HL-60 (cell line): Measurements from ENCODE around the gene STX4.

ENCODE experiments used
- DNase-seq, 2 experiments: peaks; one replicate each; pipeline ENCODE4 v3.0.0-alpha.2; 2010 to 2020; ENCODE audit warnings: low read depth in 1 of 2, low spot score in 1 of 2
- H3K27ac ChIP-seq: fragments of 250-450 bp; sonication (Bioruptor Pico); replicated peaks from 2 replicates; pipeline ENCODE4 v1.5.1; 2020; ENCODE audit warnings: mild to moderate bottlenecking, moderate library complexity
- H3K27me3 ChIP-seq: fragments of 250-450 bp; sonication (Bioruptor Pico); 2 replicates; pipeline ENCODE4 v1.5.1; 2021; ENCODE audit warnings: mild to moderate bottlenecking, moderate library complexity; ENCODE audit not compliant: insufficient read depth, poor library complexity, severe bottlenecking
- H3K4me3 ChIP-seq: replicated peaks from 2 replicates; pipeline ENCODE4 v1.5.1; 2011; ENCODE audit warnings: mild to moderate bottlenecking, control low read depth, low read length; ENCODE audit not compliant: insufficient read depth
- GABPA ChIP-seq: IDR thresholded peaks from 2 replicates; pipeline ENCODE4 v1.6.1; 2012; ENCODE audit warnings: low read depth
- POLR2AphosphoS5 ChIP-seq: IDR thresholded peaks from 2 replicates; pipeline ENCODE4 v1.6.1; 2012; ENCODE audit warnings: low read depth
- SPI1 ChIP-seq: IDR thresholded peaks from 2 replicates; pipeline ENCODE4 v1.6.1; 2012; ENCODE audit warnings: low read depth, mild to moderate bottlenecking, borderline replicate concordance
- TF ChIP-seq, protein P1 (sequence below): IDR thresholded peaks from 2 replicates; pipeline ENCODE4 v1.6.1; 2012; ENCODE audit warnings: low read depth; ENCODE audit not compliant: insufficient replicate concordance
- TF ChIP-seq, protein P2 (sequence below): IDR thresholded peaks from one replicate; pipeline ENCODE4 v1.5.1; 2011; ENCODE audit warnings: low read length, control low read depth, inconsistent platforms; ENCODE audit not compliant: insufficient read depth

The STX4 gene

DNA sequence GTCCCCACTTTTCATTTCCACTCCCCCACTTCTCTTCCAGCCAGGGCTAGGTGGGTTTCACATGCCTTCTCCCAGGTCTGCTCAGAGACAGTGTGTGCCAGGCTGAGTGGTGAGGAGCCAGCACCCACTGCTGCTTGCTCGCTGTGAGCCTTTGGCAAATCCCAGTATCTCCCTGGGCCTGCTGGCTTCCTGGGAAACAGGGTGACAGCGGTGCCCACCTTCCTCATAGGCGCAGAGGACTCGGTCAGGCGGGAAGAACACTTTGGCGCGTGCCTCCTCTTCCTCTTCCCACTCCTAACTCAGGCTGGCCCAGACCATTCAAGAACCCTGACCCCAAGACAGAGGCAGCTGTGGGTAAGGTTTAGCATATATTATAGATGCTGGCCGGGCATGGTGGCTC is 55.8 kb downstream of the STX4 start:
- DNase-seq = no peak
- TF ChIP-seq, protein P1, sequence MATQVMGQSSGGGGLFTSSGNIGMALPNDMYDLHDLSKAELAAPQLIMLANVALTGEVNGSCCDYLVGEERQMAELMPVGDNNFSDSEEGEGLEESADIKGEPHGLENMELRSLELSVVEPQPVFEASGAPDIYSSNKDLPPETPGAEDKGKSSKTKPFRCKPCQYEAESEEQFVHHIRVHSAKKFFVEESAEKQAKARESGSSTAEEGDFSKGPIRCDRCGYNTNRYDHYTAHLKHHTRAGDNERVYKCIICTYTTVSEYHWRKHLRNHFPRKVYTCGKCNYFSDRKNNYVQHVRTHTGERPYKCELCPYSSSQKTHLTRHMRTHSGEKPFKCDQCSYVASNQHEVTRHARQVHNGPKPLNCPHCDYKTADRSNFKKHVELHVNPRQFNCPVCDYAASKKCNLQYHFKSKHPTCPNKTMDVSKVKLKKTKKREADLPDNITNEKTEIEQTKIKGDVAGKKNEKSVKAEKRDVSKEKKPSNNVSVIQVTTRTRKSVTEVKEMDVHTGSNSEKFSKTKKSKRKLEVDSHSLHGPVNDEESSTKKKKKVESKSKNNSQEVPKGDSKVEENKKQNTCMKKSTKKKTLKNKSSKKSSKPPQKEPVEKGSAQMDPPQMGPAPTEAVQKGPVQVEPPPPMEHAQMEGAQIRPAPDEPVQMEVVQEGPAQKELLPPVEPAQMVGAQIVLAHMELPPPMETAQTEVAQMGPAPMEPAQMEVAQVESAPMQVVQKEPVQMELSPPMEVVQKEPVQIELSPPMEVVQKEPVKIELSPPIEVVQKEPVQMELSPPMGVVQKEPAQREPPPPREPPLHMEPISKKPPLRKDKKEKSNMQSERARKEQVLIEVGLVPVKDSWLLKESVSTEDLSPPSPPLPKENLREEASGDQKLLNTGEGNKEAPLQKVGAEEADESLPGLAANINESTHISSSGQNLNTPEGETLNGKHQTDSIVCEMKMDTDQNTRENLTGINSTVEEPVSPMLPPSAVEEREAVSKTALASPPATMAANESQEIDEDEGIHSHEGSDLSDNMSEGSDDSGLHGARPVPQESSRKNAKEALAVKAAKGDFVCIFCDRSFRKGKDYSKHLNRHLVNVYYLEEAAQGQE = no peak
- TF ChIP-seq, protein P2, sequence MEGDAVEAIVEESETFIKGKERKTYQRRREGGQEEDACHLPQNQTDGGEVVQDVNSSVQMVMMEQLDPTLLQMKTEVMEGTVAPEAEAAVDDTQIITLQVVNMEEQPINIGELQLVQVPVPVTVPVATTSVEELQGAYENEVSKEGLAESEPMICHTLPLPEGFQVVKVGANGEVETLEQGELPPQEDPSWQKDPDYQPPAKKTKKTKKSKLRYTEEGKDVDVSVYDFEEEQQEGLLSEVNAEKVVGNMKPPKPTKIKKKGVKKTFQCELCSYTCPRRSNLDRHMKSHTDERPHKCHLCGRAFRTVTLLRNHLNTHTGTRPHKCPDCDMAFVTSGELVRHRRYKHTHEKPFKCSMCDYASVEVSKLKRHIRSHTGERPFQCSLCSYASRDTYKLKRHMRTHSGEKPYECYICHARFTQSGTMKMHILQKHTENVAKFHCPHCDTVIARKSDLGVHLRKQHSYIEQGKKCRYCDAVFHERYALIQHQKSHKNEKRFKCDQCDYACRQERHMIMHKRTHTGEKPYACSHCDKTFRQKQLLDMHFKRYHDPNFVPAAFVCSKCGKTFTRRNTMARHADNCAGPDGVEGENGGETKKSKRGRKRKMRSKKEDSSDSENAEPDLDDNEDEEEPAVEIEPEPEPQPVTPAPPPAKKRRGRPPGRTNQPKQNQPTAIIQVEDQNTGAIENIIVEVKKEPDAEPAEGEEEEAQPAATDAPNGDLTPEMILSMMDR = no peak
- TF ChIP-seq GABPA (no peak), SPI1 (no peak), POLR2AphosphoS5 (no peak)
- H3K27ac ChIP-seq = no peak overlapping the region

More for the DNA sequence above, 55.8 kb downstream of the STX4 start:
- Histone ChIP-seq H3K27me3 (no peaks in the 10 kb centered on the region), H3K4me3 (no peak overlapping the region)
